ENCODE measurements around the gene ALDH1B1.
"Not testable (repeated sequence)": the region's sequence is repeated elsewhere in the genome, so short reads cannot be mapped to it uniquely, and the experiment has no call there.

ALDH1B1 gene

DNA sequence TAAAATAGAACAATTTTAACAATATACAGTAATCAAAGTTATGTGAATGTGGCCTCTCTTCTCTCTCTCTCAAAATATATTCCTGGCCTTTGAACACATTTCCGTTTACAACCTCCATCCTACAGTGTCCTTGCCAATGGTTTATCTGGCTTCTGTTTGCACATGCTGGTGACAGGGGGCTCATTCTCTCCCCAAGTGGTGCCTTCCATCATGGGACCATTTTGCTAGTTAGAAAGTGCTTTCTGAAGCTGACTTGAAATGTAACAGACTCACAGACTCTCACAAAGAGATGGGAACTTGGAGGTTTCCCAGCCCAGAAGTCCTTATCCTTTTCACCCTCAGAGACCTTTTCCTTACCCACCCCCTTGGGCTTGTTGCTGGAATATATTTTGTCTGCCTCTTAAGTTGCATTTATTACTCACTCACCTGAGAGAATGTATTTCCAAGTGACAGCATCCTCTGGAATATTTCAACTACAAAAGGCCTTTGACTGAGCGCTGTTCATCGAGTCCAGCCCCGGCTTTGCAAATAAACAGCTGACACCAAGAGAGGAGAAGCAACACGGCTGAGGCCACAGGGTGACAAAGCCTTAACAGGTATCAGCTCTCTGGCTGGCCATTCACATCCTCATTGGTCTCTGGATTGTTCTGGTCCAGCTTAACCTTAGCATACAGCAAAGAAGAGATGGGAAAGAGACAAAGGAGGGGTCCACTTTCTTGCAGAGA, 17.5 kb upstream of the ALDH1B1 start:
- TF ChIP-seq EZH2phosphoT487 (conservative IDR thresholded peaks at IDR 0.05; ENCODE audit: low read length), result no peak
- TF ChIP-seq, protein P1, sequence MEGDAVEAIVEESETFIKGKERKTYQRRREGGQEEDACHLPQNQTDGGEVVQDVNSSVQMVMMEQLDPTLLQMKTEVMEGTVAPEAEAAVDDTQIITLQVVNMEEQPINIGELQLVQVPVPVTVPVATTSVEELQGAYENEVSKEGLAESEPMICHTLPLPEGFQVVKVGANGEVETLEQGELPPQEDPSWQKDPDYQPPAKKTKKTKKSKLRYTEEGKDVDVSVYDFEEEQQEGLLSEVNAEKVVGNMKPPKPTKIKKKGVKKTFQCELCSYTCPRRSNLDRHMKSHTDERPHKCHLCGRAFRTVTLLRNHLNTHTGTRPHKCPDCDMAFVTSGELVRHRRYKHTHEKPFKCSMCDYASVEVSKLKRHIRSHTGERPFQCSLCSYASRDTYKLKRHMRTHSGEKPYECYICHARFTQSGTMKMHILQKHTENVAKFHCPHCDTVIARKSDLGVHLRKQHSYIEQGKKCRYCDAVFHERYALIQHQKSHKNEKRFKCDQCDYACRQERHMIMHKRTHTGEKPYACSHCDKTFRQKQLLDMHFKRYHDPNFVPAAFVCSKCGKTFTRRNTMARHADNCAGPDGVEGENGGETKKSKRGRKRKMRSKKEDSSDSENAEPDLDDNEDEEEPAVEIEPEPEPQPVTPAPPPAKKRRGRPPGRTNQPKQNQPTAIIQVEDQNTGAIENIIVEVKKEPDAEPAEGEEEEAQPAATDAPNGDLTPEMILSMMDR (IDR thresholded peaks at IDR 0.05; ENCODE audit: insufficient read depth, low read length, poor library complexity, severe bottlenecking), result no peak
- H2AFZ ChIP-seq (ENCODE audit: low read depth, low read length, severe bottlenecking), result no peak overlapping the region
- H3K9me3 ChIP-seq (ENCODE audit: insufficient read depth, low read length), result no peaks in the 10 kb centered on the region
- H3K79me2 ChIP-seq (ENCODE audit: insufficient read depth, low read length), result no peaks in the 10 kb centered on the region
- H3K9ac ChIP-seq (ENCODE audit: low read length), result no peak overlapping the region
- no peak overlapping the region for H3K4me3 ChIP-seq (ENCODE audit: insufficient read depth, low read length, poor library complexity, severe bottlenecking)
- H3F3A ChIP-seq (ENCODE audit: insufficient read depth), result no peaks in the 10 kb centered on the region
- no peak overlapping the region for H3K4me2 ChIP-seq (ENCODE audit: low read depth, low read length, poor library complexity, severe bottlenecking)
- H3K9me2 ChIP-seq (replicated peaks; ENCODE audit: insufficient read depth, low read length), result no peaks in the 10 kb centered on the region
- no peak overlapping the region for H3K27ac ChIP-seq (ENCODE audit: low read depth, low read length)
- no peaks in the 10 kb centered on the region for H3K36me3 ChIP-seq (ENCODE audit: low read length)
- H3K27me3 ChIP-seq (ENCODE audit: low read length), result no peaks in the 10 kb centered on the region
- no peaks in the 10 kb centered on the region for H4K20me1 ChIP-seq (ENCODE audit: low read depth, low read length)

DNA sequence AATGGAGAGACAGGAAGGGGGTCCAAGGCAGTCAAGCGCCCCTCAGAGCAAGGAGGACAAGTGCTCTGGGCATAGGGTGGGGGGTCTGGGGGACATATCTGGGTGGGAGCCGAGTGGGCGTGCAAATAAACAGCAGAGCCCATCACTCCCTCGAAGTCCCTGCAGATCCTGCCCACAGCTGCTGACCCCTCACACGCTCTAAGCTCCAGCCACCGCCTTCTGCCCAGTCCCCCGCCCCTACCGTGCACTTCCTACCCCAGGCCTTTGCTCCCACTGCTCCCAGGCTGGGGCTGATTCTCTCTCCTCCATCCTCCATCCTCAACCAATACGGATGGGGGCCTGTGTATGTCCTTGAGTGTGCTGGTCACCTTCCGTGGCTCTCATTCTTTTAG, 16.9 kb upstream of the ALDH1B1 start:
- H4K20me1 ChIP-seq (ENCODE audit: low read depth, low read length), result no peaks in the 10 kb centered on the region
- no peaks in the 10 kb centered on the region for H3K36me3 ChIP-seq (ENCODE audit: low read length)
- no peak overlapping the region for H3K4me2 ChIP-seq (ENCODE audit: low read depth, low read length, poor library complexity, severe bottlenecking)
- no peak overlapping the region for H3K4me3 ChIP-seq (ENCODE audit: insufficient read depth, low read length, poor library complexity, severe bottlenecking)
- H2AFZ ChIP-seq (ENCODE audit: low read depth, low read length, severe bottlenecking), result no peak overlapping the region
- no peaks in the 10 kb centered on the region for H3K79me2 ChIP-seq (ENCODE audit: insufficient read depth, low read length)
- H3F3A ChIP-seq (ENCODE audit: insufficient read depth), result no peaks in the 10 kb centered on the region
- H3K27ac ChIP-seq (ENCODE audit: low read depth, low read length), result no peak overlapping the region
- H3K27me3 ChIP-seq (ENCODE audit: low read length), result no peaks in the 10 kb centered on the region
- TF ChIP-seq, protein P1 (IDR thresholded peaks at IDR 0.05; ENCODE audit: insufficient read depth, low read length, poor library complexity, severe bottlenecking), result no peak
- no peak for TF ChIP-seq EZH2phosphoT487 (conservative IDR thresholded peaks at IDR 0.05; ENCODE audit: low read length)
- H3K9me2 ChIP-seq (replicated peaks; ENCODE audit: insufficient read depth, low read length), result no peaks in the 10 kb centered on the region
- no peaks in the 10 kb centered on the region for H3K9me3 ChIP-seq (ENCODE audit: insufficient read depth, low read length)
- no peak overlapping the region for H3K9ac ChIP-seq (ENCODE audit: low read length)

DNA sequence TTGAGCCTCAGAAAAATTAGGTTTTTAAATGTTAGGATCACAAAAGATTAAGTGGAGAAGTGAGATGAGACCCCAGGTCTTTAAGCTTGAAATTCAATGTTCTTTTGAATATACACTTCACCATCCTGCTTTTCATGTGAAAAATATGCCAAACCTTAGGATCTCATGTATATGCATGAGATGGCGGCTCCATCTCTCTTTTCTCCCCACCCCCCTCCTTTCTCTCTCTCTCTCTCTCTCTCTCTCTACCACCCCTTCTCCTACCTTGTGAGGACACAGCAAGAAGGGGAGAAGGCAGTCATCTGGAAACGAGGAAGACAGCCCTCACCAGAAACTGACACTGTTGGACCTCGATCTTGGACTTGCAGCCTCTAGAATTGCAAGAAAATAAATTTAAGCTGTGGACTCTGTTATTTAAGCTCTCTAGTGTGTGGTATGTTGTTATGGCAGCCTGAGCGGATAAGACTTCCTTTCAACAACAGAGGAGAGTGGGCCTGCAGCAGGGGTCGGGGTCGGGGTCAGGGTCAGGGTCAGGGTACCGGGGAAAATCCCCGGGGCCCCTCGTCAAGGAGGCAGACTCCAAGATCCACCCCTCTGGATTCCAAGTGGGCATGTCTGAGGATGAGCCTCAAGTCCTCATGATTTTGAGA, 16.4 kb upstream of the ALDH1B1 start:
- Histone ChIP-seq H2AFZ (ENCODE audit: low read depth, low read length, severe bottlenecking) (no peak overlapping the region), H3K9ac (ENCODE audit: low read length) (no peak overlapping the region), H3K9me3 (ENCODE audit: insufficient read depth, low read length) (no peaks in the 10 kb centered on the region), H3K9me2 (replicated peaks; ENCODE audit: insufficient read depth, low read length) (no peaks in the 10 kb centered on the region), H3K27ac (ENCODE audit: low read depth, low read length) (no peak overlapping the region), H3K27me3 (ENCODE audit: low read length) (no peaks in the 10 kb centered on the region), H3F3A (ENCODE audit: insufficient read depth) (no peaks in the 10 kb centered on the region), H3K4me2 (ENCODE audit: low read depth, low read length, poor library complexity, severe bottlenecking) (no peak overlapping the region), H3K36me3 (ENCODE audit: low read length) (no peaks in the 10 kb centered on the region), H3K79me2 (ENCODE audit: insufficient read depth, low read length) (no peaks in the 10 kb centered on the region), H4K20me1 (ENCODE audit: low read depth, low read length) (no peaks in the 10 kb centered on the region), H3K4me3 (ENCODE audit: insufficient read depth, low read length, poor library complexity, severe bottlenecking) (no peak overlapping the region)
- TF ChIP-seq, protein P1 (IDR thresholded peaks at IDR 0.05; ENCODE audit: insufficient read depth, low read length, poor library complexity, severe bottlenecking), result no peak
- TF ChIP-seq EZH2phosphoT487 (conservative IDR thresholded peaks at IDR 0.05; ENCODE audit: low read length), result no peak

DNA sequence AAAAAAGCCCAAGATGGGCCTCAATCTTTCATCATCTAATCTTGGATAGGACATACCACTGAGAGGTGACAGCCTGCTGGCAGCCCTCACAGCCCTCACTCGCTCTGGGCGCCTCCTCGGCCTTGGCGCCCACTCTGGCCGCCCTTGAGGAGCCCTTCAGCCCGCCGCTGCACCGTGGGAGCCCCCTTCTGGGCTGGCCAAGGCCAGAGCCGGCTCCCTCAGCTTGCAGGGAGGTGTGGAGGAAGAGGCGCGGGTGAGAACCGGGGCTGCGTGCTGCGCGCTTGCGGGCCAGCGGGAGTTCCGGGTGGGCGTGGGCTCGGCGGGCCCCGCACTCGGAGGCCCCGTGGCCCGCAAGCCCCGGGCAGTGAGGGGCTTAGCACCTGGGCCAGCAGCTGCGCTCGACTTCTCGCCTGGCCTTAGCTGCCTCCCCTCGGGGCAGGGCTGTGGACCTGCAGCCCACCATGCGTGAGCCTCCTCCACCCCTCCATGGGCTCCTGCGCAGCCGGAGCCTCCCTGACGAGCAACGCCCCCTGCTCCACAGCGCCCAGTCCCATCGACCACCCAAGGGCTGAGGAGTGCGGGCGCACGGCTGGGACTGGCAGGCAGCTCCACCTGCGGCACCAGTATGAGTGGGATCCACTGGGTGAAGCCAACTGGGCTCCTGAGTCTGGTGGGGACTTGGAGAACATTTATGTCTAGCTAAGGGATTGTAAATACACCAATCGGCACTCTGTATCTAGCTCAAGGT, 15.0 kb upstream of the ALDH1B1 start:
- H3K27me3 ChIP-seq (ENCODE audit: low read length); H2AFZ ChIP-seq (ENCODE audit: low read depth, low read length, severe bottlenecking); H3F3A ChIP-seq (ENCODE audit: insufficient read depth); H3K36me3 ChIP-seq (ENCODE audit: low read length); H3K79me2 ChIP-seq (ENCODE audit: insufficient read depth, low read length); H3K4me2 ChIP-seq (ENCODE audit: low read depth, low read length, poor library complexity, severe bottlenecking); H4K20me1 ChIP-seq (ENCODE audit: low read depth, low read length); H3K27ac ChIP-seq (ENCODE audit: low read depth, low read length); H3K9me2 ChIP-seq (replicated peaks; ENCODE audit: insufficient read depth, low read length); H3K9me3 ChIP-seq (ENCODE audit: insufficient read depth, low read length); H3K9ac ChIP-seq (ENCODE audit: low read length); H3K4me3 ChIP-seq (ENCODE audit: insufficient read depth, low read length, poor library complexity, severe bottlenecking): not testable (repeated sequence)

Data from SU-DHL-6 (cell line).